ENCODE data around the gene TBX2. TPM values are rescaled to one million over a fixed set of nuclear protein-coding genes. Genes with fewer than 3 reads are reported as not detected.

The TBX2 gene
- total RNA-seq, 2 donors from 2014 or later = 5.0 to 5.3 TPM

GRCh38 chr17:61400717-61401388, 1.2 kb downstream of the TBX2 start:
- H3K9ac ChIP-seq (ENCODE audit: low read depth in 2 of 2, low read length in 2 of 2) = peak overlapping the region; percentile 59 to 60
- TF ChIP-seq CTCF (IDR thresholded peaks at IDR 0.05) = no peak
- intact Hi-C loops (cut with DNase I) = no loop called here
- peak overlapping the region; percentile 22 for H3K4me3 ChIP-seq
- peak overlapping the region; percentile 17 for H3K27ac ChIP-seq
- no peak for DNase-seq
- peaks cover 8% of the 10 kb centered on the region for H3K4me1 ChIP-seq
- no peaks in the 10 kb centered on the region for H3K9me3 ChIP-seq
- H3K36me3 ChIP-seq = no peaks in the 10 kb centered on the region
- peaks cover 88% of the 10 kb centered on the region for H3K27me3 ChIP-seq

GRCh38 chr17:61401389-61402072, 1.9 kb downstream of the TBX2 start:
- Histone ChIP-seq H3K27ac (peak overlapping the region; percentile 17), H3K4me1 (peaks cover 8% of the 10 kb centered on the region), H3K27me3 (peaks cover 84% of the 10 kb centered on the region), H3K9me3 (no peaks in the 10 kb centered on the region), H3K36me3 (no peaks in the 10 kb centered on the region), H3K9ac (ENCODE audit: low read depth in 2 of 2, low read length in 2 of 2) (peak overlapping the region; percentile 59 to 60), H3K4me3 (peak overlapping the region; percentile 22)
- DNase-seq = no peak
- intact Hi-C loops (cut with DNase I) = no loop called here
- TF ChIP-seq CTCF (IDR thresholded peaks at IDR 0.05) = no peak

GRCh38 chr17:61402073-61402541, 2.5 kb downstream of the TBX2 start:
- H3K36me3 ChIP-seq = no peaks in the 10 kb centered on the region
- TF ChIP-seq CTCF (IDR thresholded peaks at IDR 0.05) = no peak
- no peaks in the 10 kb centered on the region for H3K9me3 ChIP-seq
- H3K27ac ChIP-seq = peak overlapping the region; percentile 17
- H3K4me1 ChIP-seq = peaks cover 8% of the 10 kb centered on the region
- DNase-seq = no peak
- peak overlapping the region; percentile 59 to 60 for H3K9ac ChIP-seq (ENCODE audit: low read depth in 2 of 2, low read length in 2 of 2)
- intact Hi-C loops (cut with DNase I) = no loop called here
- peaks cover 82% of the 10 kb centered on the region for H3K27me3 ChIP-seq
- H3K4me3 ChIP-seq = peak overlapping the region; percentile 22

GRCh38 chr17:61402978-61403800, 3.5 kb downstream of the TBX2 start:
- Histone ChIP-seq H3K27me3 (peaks cover 82% of the 10 kb centered on the region), H3K4me3 (peak overlapping the region; percentile 12), H3K27ac (no peak overlapping the region), H3K36me3 (no peaks in the 10 kb centered on the region), H3K9me3 (no peaks in the 10 kb centered on the region), H3K9ac (ENCODE audit: low read depth in 2 of 2, low read length in 2 of 2) (peak overlapping the region; percentile 46 to 55), H3K4me1 (peaks cover 8% of the 10 kb centered on the region)
- TF ChIP-seq CTCF (IDR thresholded peaks at IDR 0.05) = no peak
- no peak for DNase-seq
- intact Hi-C loops (cut with DNase I) = no loop called here

Measured in colonic mucosa (tissue), 4 donors.